ENCODE results near the gene NKPD1.

GRCh38 chr19:45130888-45131615 is 29.7 kb downstream of the NKPD1 start:
- TF ChIP-seq, protein P1, sequence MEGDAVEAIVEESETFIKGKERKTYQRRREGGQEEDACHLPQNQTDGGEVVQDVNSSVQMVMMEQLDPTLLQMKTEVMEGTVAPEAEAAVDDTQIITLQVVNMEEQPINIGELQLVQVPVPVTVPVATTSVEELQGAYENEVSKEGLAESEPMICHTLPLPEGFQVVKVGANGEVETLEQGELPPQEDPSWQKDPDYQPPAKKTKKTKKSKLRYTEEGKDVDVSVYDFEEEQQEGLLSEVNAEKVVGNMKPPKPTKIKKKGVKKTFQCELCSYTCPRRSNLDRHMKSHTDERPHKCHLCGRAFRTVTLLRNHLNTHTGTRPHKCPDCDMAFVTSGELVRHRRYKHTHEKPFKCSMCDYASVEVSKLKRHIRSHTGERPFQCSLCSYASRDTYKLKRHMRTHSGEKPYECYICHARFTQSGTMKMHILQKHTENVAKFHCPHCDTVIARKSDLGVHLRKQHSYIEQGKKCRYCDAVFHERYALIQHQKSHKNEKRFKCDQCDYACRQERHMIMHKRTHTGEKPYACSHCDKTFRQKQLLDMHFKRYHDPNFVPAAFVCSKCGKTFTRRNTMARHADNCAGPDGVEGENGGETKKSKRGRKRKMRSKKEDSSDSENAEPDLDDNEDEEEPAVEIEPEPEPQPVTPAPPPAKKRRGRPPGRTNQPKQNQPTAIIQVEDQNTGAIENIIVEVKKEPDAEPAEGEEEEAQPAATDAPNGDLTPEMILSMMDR (IDR thresholded peaks at IDR 0.05) = peak in 3 of 4 donors; percentile 26 to 41 (median 33)
- TF ChIP-seq POLR2A (IDR thresholded peaks at IDR 0.05) = no peak
